Umbilical cord (tissue), 2 donors: Measurements from ENCODE around the gene TSPOAP1. TPM values are rescaled to one million over a fixed set of nuclear protein-coding genes. Genes with fewer than 3 reads are reported as not detected.
"Not testable (repeated sequence)": the region's sequence is repeated elsewhere in the genome, so short reads cannot be mapped to it uniquely, and the experiment has no call there.

Experiments
- DNase-seq: peaks from one replicate; pipeline ENCODE4 v3.0.0-alpha.2; 2015; ENCODE audit warnings: low spot score
- total RNA-seq: library from RNA; depleted of rRNA; stranded (reverse); fragments of >200 nt; gene quantifications from one replicate; pipeline ENCODE4 v1.2.3, GENCODE V29; 2014; ENCODE audit warnings: low replicate concordance; ENCODE audit not compliant: insufficient read depth

Gene TSPOAP1
- total RNA-seq, 1 donor from 2014 or later: 18.1 TPM

- DNase-seq: not testable (repeated sequence)
These were observed 12.7 kb upstream of the TSPOAP1 start for GRCh38 chr17:58341136-58341860.

- no peak for DNase-seq
These were observed 11.8 kb upstream of the TSPOAP1 start for GRCh38 chr17:58340405-58340876.

GRCh38 chr17:58339755-58340404 is 11.3 kb upstream of the TSPOAP1 start:
- DNase-seq: no peak

GRCh38 chr17:58338841-58339754 is 10.5 kb upstream of the TSPOAP1 start:
- peak; percentile 84 for DNase-seq

GRCh38 chr17:58338454-58338840 is 9.9 kb upstream of the TSPOAP1 start:
- DNase-seq: no peak

GRCh38 chr17:58337600-58338453 is 9.2 kb upstream of the TSPOAP1 start:
- peak; percentile 96 for DNase-seq

- peak; percentile 27 for DNase-seq
These were observed 8.6 kb upstream of the TSPOAP1 start for GRCh38 chr17:58337210-58337599.

GRCh38 chr17:58336456-58337209 is 8.0 kb upstream of the TSPOAP1 start:
- DNase-seq: peak; percentile 60

GRCh38 chr17:58335779-58336455 is 7.3 kb upstream of the TSPOAP1 start:
- no peak for DNase-seq

- no peak for DNase-seq
These were observed 6.6 kb upstream of the TSPOAP1 start for GRCh38 chr17:58335061-58335731.

GRCh38 chr17:58334661-58335060 is 6.1 kb upstream of the TSPOAP1 start:
- DNase-seq: no peak

GRCh38 chr17:58334256-58334655 is 5.7 kb upstream of the TSPOAP1 start:
- DNase-seq: no peak

- DNase-seq: no peak
These were observed 5.2 kb upstream of the TSPOAP1 start for GRCh38 chr17:58333736-58334207.

GRCh38 chr17:58332778-58333735 is 4.5 kb upstream of the TSPOAP1 start:
- DNase-seq: no peak

GRCh38 chr17:58331815-58332777 is 3.5 kb upstream of the TSPOAP1 start:
- DNase-seq: no peak

- DNase-seq: no peak
These were observed 2.6 kb upstream of the TSPOAP1 start for GRCh38 chr17:58330997-58331814.
